Neural progenitor cell (in vitro differentiated cells): ENCODE results near the gene STX8. TPM values are rescaled to one million over a fixed set of nuclear protein-coding genes. Genes with fewer than 3 reads are reported as not detected.
A peak's percentile ranks its signal among the peaks of the same experiment; 100 is the strongest.
"Not testable (repeated sequence)": the region's sequence is repeated elsewhere in the genome, so short reads cannot be mapped to it uniquely, and the experiment has no call there.

Experiments
- DNase-seq: peaks from one replicate; pipeline ENCODE4 v3.0.0-alpha.2; 2016; ENCODE audit warnings: low spot score
- H2AFZ ChIP-seq: fragments of 200-600 bp; sonication (generic); replicated peaks from 2 replicates; pipeline ENCODE4 v1.6.1; 2016; ENCODE audit warnings: antibody characterized with exemption
- H3F3A ChIP-seq: fragments of 200-600 bp; sonication (generic); 2 replicates; pipeline ENCODE4 v1.6.1; 2016; ENCODE audit warnings: antibody characterized with exemption, low read depth
- H3K27ac ChIP-seq: fragments of 200-600 bp; sonication (generic); 2 replicates; pipeline ENCODE4 v1.5.1; 2016; ENCODE audit warnings: mild to moderate bottlenecking
- H3K27me3 ChIP-seq: fragments of 200-600 bp; sonication (generic); 2 replicates; pipeline ENCODE4 v1.6.1; 2016; ENCODE audit warnings: mild to moderate bottlenecking, moderate library complexity
- H3K36me3 ChIP-seq: fragments of 200-600 bp; sonication (generic); 2 replicates; pipeline ENCODE4 v1.5.1; 2016
- H3K4me1 ChIP-seq: fragments of 200-600 bp; sonication (generic); 2 replicates; pipeline ENCODE4 v1.6.1; 2016; ENCODE audit warnings: mixed run types
- H3K4me2 ChIP-seq: fragments of 200-600 bp; sonication (generic); 2 replicates; pipeline ENCODE4 v1.6.1; 2016
- H3K4me3 ChIP-seq: fragments of 200-600 bp; sonication (generic); 2 replicates; pipeline ENCODE4 v1.5.1; 2016
- H3K79me2 ChIP-seq: fragments of 200-600 bp; sonication (generic); 2 replicates; pipeline ENCODE4 v1.6.1; 2016; ENCODE audit warnings: low read depth
- H3K9ac ChIP-seq: fragments of 200-600 bp; sonication (generic); 2 replicates; pipeline ENCODE4 v1.6.1; 2016
- H3K9me3 ChIP-seq: fragments of 200-600 bp; sonication (generic); 2 replicates; pipeline ENCODE4 v1.5.1; 2016; ENCODE audit warnings: low read depth
- H4K20me1 ChIP-seq: fragments of 200-600 bp; sonication (generic); 2 replicates; pipeline ENCODE4 v1.6.1; 2016; ENCODE audit warnings: low read depth
- H3K27ac Mint-ChIP-seq: 3 replicates; pipeline ENCODE4 v1.8.0; 2021; ENCODE audit warnings: mixed read lengths
- H3K27me3 Mint-ChIP-seq: 2 replicates; pipeline ENCODE4 v1.8.0; 2022; ENCODE audit warnings: low read depth, mild to moderate bottlenecking, inconsistent platforms, moderate library complexity, mixed read lengths; ENCODE audit not compliant: insufficient read depth
- H3K36me3 Mint-ChIP-seq: 3 replicates; pipeline ENCODE4 v1.8.0; 2021; ENCODE audit warnings: mixed read lengths
- H3K4me1 Mint-ChIP-seq: 3 replicates; pipeline ENCODE4 v1.8.0; 2021; ENCODE audit warnings: mixed read lengths
- H3K4me3 Mint-ChIP-seq: 3 replicates; pipeline ENCODE4 v1.8.0; 2021; ENCODE audit warnings: mild to moderate bottlenecking, moderate library complexity, mixed read lengths
- H3K9me3 Mint-ChIP-seq: 3 replicates; pipeline ENCODE4 v1.8.0; 2020; ENCODE audit warnings: mixed read lengths
- CTCF ChIP-seq: fragments of 200-600 bp; sonication (generic); IDR thresholded peaks from 2 replicates; pipeline ENCODE4 v1.5.1; 2017; ENCODE audit warnings: antibody characterized with exemption, mild to moderate bottlenecking
- EZH2 ChIP-seq: fragments of 200-600 bp; sonication (generic); IDR thresholded peaks from 2 replicates; pipeline ENCODE4 v1.6.1; 2017; ENCODE audit warnings: antibody characterized with exemption, mild to moderate bottlenecking, moderate library complexity
- EZH2phosphoT487 ChIP-seq: fragments of 200-600 bp; sonication (generic); IDR thresholded peaks from 2 replicates; pipeline ENCODE4 v1.6.1; 2017; ENCODE audit warnings: antibody characterized with exemption
- total RNA-seq: library from RNA; depleted of rRNA; stranded (reverse); fragments of >200 nt; gene quantifications from 2 replicates; pipeline ENCODE4 v1.2.3, GENCODE V29; 2015; ENCODE audit warnings: low replicate concordance

Gene STX8
- total RNA-seq, 1 donor from 2014 or later: 79.7 TPM

GRCh38 chr17:9381068-9381467 is 194.6 kb downstream of the STX8 start:
- Histone ChIP-seq H3K27me3 (no peaks in the 10 kb centered on the region), H3K27ac (no peak overlapping the region), H4K20me1 (no peaks in the 10 kb centered on the region), H3K4me2 (no peak overlapping the region), H3K36me3 (no peaks in the 10 kb centered on the region), H3K79me2 (no peaks in the 10 kb centered on the region), H2AFZ (no peak overlapping the region), H3K4me3 (no peak overlapping the region), H3K4me1 (no peaks in the 10 kb centered on the region), H3K9ac (no peak overlapping the region), H3K9me3 (no peaks in the 10 kb centered on the region), H3F3A (no peaks in the 10 kb centered on the region)
- DNase-seq: no peak
- Mint-ChIP-seq H3K27me3 (no peaks in the 10 kb centered on the region), H3K36me3 (peaks cover 5% of the 10 kb centered on the region), H3K4me3 (no peak overlapping the region), H3K9me3 (no peaks in the 10 kb centered on the region), H3K4me1 (no peaks in the 10 kb centered on the region), H3K27ac (no peak overlapping the region)
- no peak for TF ChIP-seq CTCF
- TF ChIP-seq EZH2phosphoT487: no peak
- TF ChIP-seq EZH2: no peak

GRCh38 chr17:9380361-9380760 is 195.3 kb downstream of the STX8 start:
- no peak overlapping the region for H3K4me3 Mint-ChIP-seq
- no peak for DNase-seq
- no peak overlapping the region for H3K4me3 ChIP-seq
- no peaks in the 10 kb centered on the region for H3K79me2 ChIP-seq
- no peak overlapping the region for H3K27ac ChIP-seq
- no peaks in the 10 kb centered on the region for H3K4me1 Mint-ChIP-seq
- H3K9me3 ChIP-seq: no peaks in the 10 kb centered on the region
- no peaks in the 10 kb centered on the region for H3K27me3 ChIP-seq
- no peaks in the 10 kb centered on the region for H3K27me3 Mint-ChIP-seq
- H4K20me1 ChIP-seq: no peaks in the 10 kb centered on the region
- no peaks in the 10 kb centered on the region for H3K9me3 Mint-ChIP-seq
- H3K27ac Mint-ChIP-seq: no peak overlapping the region
- H3K4me1 ChIP-seq: no peaks in the 10 kb centered on the region
- no peaks in the 10 kb centered on the region for H3K36me3 ChIP-seq
- H3K9ac ChIP-seq: no peak overlapping the region
- H2AFZ ChIP-seq: no peak overlapping the region
- no peak for TF ChIP-seq EZH2
- TF ChIP-seq EZH2phosphoT487: no peak
- TF ChIP-seq CTCF: no peak
- H3K4me2 ChIP-seq: no peak overlapping the region
- H3K36me3 Mint-ChIP-seq: peaks cover 9% of the 10 kb centered on the region
- H3F3A ChIP-seq: no peaks in the 10 kb centered on the region

- H3K9me3 Mint-ChIP-seq, H3F3A ChIP-seq, H3K79me2 ChIP-seq, H3K36me3 Mint-ChIP-seq, DNase-seq, H3K9ac ChIP-seq, H3K27me3 ChIP-seq, H3K27ac ChIP-seq, H3K4me3 ChIP-seq, H3K4me3 Mint-ChIP-seq, H3K27ac Mint-ChIP-seq, H3K9me3 ChIP-seq, H4K20me1 ChIP-seq, H3K4me2 ChIP-seq, H3K36me3 ChIP-seq, H3K27me3 Mint-ChIP-seq, H3K4me1 Mint-ChIP-seq, H2AFZ ChIP-seq, H3K4me1 ChIP-seq: not testable (repeated sequence)
Measured at GRCh38 chr17:9376177-9376576, 199.4 kb downstream of the STX8 start.

GRCh38 chr17:9371019-9371418 is 204.6 kb downstream of the STX8 start:
- Mint-ChIP-seq H3K36me3 (peaks cover 4% of the 10 kb centered on the region), H3K9me3 (no peaks in the 10 kb centered on the region), H3K27me3 (no peaks in the 10 kb centered on the region), H3K4me1 (peaks cover 23% of the 10 kb centered on the region), H3K27ac (peak overlapping the region; percentile 23), H3K4me3 (no peak overlapping the region)
- Histone ChIP-seq H3K4me1 (peaks cover 11% of the 10 kb centered on the region), H3K9ac (no peak overlapping the region), H3K79me2 (no peaks in the 10 kb centered on the region), H3K27me3 (no peaks in the 10 kb centered on the region), H3F3A (no peaks in the 10 kb centered on the region), H3K9me3 (no peaks in the 10 kb centered on the region), H2AFZ (no peak overlapping the region), H3K27ac (no peak overlapping the region), H3K4me2 (peak overlapping the region; percentile 18), H4K20me1 (no peaks in the 10 kb centered on the region), H3K36me3 (no peaks in the 10 kb centered on the region), H3K4me3 (no peak overlapping the region)
- no peak for DNase-seq
- TF ChIP-seq CTCF (no peak), EZH2phosphoT487 (no peak), EZH2 (no peak)
